NT2/D1 (cell line): ENCODE measurements around the gene ZNF627.
"Not testable (repeated sequence)": the region's sequence is repeated elsewhere in the genome, so short reads cannot be mapped to it uniquely, and the experiment has no call there.

Experiments
- SUZ12 ChIP-seq: IDR thresholded peaks from 2 replicates; pipeline ENCODE4 v1.6.1; 2011; ENCODE audit not compliant: insufficient read length, insufficient read depth; ENCODE audit errors: extremely low read depth
- YY1 ChIP-seq: IDR thresholded peaks from 2 replicates; pipeline ENCODE4 v1.6.1; 2011; ENCODE audit not compliant: insufficient read length, insufficient read depth
- ZNF274 ChIP-seq: IDR thresholded peaks from 2 replicates; pipeline ENCODE4 v1.6.1; 2011; ENCODE audit warnings: mild to moderate bottlenecking, low read depth, low read length

GRCh38 chr19:11634018-11634662, 36.9 kb downstream of the ZNF627 start:
- not testable (repeated sequence) for TF ChIP-seq YY1, SUZ12, ZNF274
